ENCODE measurements around the gene CLSTN2.

DNA sequence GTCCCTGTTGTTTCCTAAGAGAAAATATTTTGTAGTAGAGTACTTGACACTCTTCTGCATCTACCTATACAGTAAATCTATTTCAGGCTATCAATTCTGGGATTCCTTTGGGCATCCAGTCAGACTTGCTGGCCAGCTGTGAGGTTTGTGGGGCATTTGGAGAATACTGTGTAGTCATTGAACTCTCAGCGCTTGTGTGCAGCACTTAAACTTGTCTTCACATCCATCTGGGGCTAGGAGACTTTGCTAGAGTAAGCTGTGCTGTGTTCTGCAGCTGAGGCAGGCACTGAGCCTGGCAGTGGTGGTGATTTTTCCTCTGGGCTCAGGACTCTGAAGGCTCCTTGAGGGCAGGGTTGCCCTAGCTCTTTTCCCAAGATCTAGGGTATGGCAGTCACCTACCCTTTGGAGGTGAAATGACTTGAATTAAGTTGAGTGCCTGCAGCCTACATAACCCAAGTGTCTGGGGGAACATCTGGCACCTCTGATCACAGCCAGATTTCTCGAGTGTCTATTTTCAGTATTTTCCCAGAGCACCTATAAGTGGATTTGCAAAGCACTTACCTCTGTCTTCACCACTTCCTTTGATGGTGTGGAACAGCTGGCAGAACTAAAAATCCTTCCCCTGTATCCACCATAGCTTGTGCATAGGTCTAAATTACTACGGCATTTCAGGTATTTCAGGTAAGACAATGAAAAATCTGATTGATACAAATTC lies 19.3 kb downstream of the CLSTN2 start:
- TF ChIP-seq HNF4A (conservative IDR thresholded peaks at IDR 0.05) (no peak), FOXA1 (IDR thresholded peaks at IDR 0.05) (no peak), EGR1 (IDR thresholded peaks at IDR 0.05; ENCODE audit: low read depth in 2 of 2) (no peak), RAD21 (IDR thresholded peaks at IDR 0.05) (no peak), GABPA (IDR thresholded peaks at IDR 0.05 in 1 of 2, conservative IDR thresholded peaks at IDR 0.05 in 1 of 2) (no peak), TAF1 (conservative IDR thresholded peaks at IDR 0.05) (no peak), JUND (IDR thresholded peaks at IDR 0.05) (no peak), HNF4G (IDR thresholded peaks at IDR 0.05) (no peak)
- TF ChIP-seq, protein P1, sequence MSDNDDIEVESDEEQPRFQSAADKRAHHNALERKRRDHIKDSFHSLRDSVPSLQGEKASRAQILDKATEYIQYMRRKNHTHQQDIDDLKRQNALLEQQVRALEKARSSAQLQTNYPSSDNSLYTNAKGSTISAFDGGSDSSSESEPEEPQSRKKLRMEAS (IDR thresholded peaks at IDR 0.05) = no peak
- TF ChIP-seq, protein P2, sequence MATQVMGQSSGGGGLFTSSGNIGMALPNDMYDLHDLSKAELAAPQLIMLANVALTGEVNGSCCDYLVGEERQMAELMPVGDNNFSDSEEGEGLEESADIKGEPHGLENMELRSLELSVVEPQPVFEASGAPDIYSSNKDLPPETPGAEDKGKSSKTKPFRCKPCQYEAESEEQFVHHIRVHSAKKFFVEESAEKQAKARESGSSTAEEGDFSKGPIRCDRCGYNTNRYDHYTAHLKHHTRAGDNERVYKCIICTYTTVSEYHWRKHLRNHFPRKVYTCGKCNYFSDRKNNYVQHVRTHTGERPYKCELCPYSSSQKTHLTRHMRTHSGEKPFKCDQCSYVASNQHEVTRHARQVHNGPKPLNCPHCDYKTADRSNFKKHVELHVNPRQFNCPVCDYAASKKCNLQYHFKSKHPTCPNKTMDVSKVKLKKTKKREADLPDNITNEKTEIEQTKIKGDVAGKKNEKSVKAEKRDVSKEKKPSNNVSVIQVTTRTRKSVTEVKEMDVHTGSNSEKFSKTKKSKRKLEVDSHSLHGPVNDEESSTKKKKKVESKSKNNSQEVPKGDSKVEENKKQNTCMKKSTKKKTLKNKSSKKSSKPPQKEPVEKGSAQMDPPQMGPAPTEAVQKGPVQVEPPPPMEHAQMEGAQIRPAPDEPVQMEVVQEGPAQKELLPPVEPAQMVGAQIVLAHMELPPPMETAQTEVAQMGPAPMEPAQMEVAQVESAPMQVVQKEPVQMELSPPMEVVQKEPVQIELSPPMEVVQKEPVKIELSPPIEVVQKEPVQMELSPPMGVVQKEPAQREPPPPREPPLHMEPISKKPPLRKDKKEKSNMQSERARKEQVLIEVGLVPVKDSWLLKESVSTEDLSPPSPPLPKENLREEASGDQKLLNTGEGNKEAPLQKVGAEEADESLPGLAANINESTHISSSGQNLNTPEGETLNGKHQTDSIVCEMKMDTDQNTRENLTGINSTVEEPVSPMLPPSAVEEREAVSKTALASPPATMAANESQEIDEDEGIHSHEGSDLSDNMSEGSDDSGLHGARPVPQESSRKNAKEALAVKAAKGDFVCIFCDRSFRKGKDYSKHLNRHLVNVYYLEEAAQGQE (IDR thresholded peaks at IDR 0.05) = no peak
- TF ChIP-seq, protein P3, sequence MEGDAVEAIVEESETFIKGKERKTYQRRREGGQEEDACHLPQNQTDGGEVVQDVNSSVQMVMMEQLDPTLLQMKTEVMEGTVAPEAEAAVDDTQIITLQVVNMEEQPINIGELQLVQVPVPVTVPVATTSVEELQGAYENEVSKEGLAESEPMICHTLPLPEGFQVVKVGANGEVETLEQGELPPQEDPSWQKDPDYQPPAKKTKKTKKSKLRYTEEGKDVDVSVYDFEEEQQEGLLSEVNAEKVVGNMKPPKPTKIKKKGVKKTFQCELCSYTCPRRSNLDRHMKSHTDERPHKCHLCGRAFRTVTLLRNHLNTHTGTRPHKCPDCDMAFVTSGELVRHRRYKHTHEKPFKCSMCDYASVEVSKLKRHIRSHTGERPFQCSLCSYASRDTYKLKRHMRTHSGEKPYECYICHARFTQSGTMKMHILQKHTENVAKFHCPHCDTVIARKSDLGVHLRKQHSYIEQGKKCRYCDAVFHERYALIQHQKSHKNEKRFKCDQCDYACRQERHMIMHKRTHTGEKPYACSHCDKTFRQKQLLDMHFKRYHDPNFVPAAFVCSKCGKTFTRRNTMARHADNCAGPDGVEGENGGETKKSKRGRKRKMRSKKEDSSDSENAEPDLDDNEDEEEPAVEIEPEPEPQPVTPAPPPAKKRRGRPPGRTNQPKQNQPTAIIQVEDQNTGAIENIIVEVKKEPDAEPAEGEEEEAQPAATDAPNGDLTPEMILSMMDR (IDR thresholded peaks at IDR 0.05; ENCODE audit: low read depth, low read length, missing input control) = no peak
- TF ChIP-seq, protein P4, sequence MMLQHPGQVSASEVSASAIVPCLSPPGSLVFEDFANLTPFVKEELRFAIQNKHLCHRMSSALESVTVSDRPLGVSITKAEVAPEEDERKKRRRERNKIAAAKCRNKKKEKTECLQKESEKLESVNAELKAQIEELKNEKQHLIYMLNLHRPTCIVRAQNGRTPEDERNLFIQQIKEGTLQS (IDR thresholded peaks at IDR 0.05) = no peak
